Natural killer cell (primary cell): ENCODE data around the gene SLC25A22. TPM values are rescaled to one million over a fixed set of nuclear protein-coding genes. Genes with fewer than 3 reads are reported as not detected.

Experiments
- ATAC-seq, 3 donors: fragments of 150-1000 bp in 2 of 3; fragments of 200-7000 bp in 1 of 3; cut with Tn5 transposase; 1 replicate in 1 of 3; 2 replicates in 2 of 3; pipeline ENCODE4 v1.10.0; 2021; ENCODE audit warnings: mild to moderate bottlenecking in 2 of 3, moderate library complexity in 2 of 3
- DNase-seq, 2 donors: peaks; one replicate each; pipeline versions ENCODE4 v3.0.0 to v3.0.0-alpha.2; 2013 to 2021; ENCODE audit warnings: mixed read lengths in 1 of 2
- H3K27ac ChIP-seq: one replicate; pipeline ENCODE4 v1.5.1; 2013; ENCODE audit warnings: mild to moderate bottlenecking, low read length
- H3K27me3 ChIP-seq: one replicate; pipeline ENCODE4 v1.6.1; 2013; ENCODE audit warnings: low read length; ENCODE audit not compliant: control insufficient read depth, insufficient read depth
- H3K36me3 ChIP-seq: one replicate; pipeline ENCODE4 v1.6.1; 2013; ENCODE audit warnings: low read length; ENCODE audit not compliant: control insufficient read depth, insufficient read depth
- H3K4me1 ChIP-seq: one replicate; pipeline ENCODE4 v1.6.1; 2013; ENCODE audit warnings: low read length; ENCODE audit not compliant: control insufficient read depth, insufficient read depth
- H3K4me3 ChIP-seq: one replicate; pipeline ENCODE4 v1.5.1; 2013; ENCODE audit warnings: low read length
- H3K9me3 ChIP-seq: one replicate; pipeline ENCODE4 v1.6.1; 2013; ENCODE audit warnings: low read length; ENCODE audit not compliant: control insufficient read depth, insufficient read depth
- H3K27ac Mint-ChIP-seq, 2 donors: one replicate each; pipeline ENCODE4 v1.8.0; 2022; ENCODE audit warnings: mild to moderate bottlenecking in 2 of 2, mixed read lengths in 2 of 2, moderate library complexity in 1 of 2
- H3K27me3 Mint-ChIP-seq, 2 donors: one replicate each; pipeline ENCODE4 v1.8.0; 2022; ENCODE audit warnings: low read depth in 2 of 2, mixed read lengths in 2 of 2
- H3K36me3 Mint-ChIP-seq: one replicate; pipeline ENCODE4 v1.8.0; 2022; ENCODE audit warnings: mixed read lengths
- H3K4me1 Mint-ChIP-seq, 2 donors: one replicate each; pipeline ENCODE4 v1.8.0; 2022; ENCODE audit warnings: mixed read lengths in 2 of 2
- H3K4me3 Mint-ChIP-seq: one replicate; pipeline ENCODE4 v1.8.0; 2022; ENCODE audit warnings: mild to moderate bottlenecking, moderate library complexity, mixed read lengths
- H3K9me3 Mint-ChIP-seq, 2 donors: one replicate each; pipeline ENCODE4 v1.8.0; 2022; ENCODE audit warnings: mixed read lengths in 2 of 2
- CTCF ChIP-seq: fragments of 200-600 bp; IDR thresholded peaks from one replicate; pipeline ENCODE4 v1.8.0; 2022; ENCODE audit warnings: antibody characterized with exemption
- WGBS: methylation state at CpG from one replicate; pipeline ENCODE4 v1.1.7; 2013; ENCODE audit warnings: missing lambda C conversion rate; ENCODE audit not compliant: insufficient coverage; 5-methylcytosine and 5-hydroxymethylcytosine counted together
- intact Hi-C: fragments of 100-400 bp; cut with micrococcal nuclease; formaldehyde crosslinking; loops from one replicate; pipeline ENCODE4 v1.14.2; 2022
- total RNA-seq, 4 donors: library from RNA; stranded (reverse); fragments of 120-200 nt in 1 of 4; gene quantifications; one replicate each; pipeline versions ENCODE4 v1.2.3 to v1.2.4, GENCODE V29; 2013 to 2022

SLC25A22 gene
- total RNA-seq, 3 donors from 2014 or later (not counting 1 experiment from before 2014, with no cell fraction given) = 22.8 to 34.6 (median 31.5) TPM

GRCh38 chr11:800473-800872 is 2.4 kb upstream of the SLC25A22 start:
- Histone ChIP-seq H3K4me1 (peaks cover 40% of the 10 kb centered on the region), H3K27me3 (no peaks in the 10 kb centered on the region), H3K9me3 (no peaks in the 10 kb centered on the region), H3K27ac (no peak overlapping the region), H3K4me3 (no peak overlapping the region), H3K36me3 (peaks cover 5% of the 10 kb centered on the region)
- Mint-ChIP-seq H3K36me3 (no peaks in the 10 kb centered on the region), H3K4me1 (peaks cover 0 to 24% of the 10 kb centered on the region in 2 donors), H3K27ac (no peak overlapping the region), H3K4me3 (no peak overlapping the region), H3K27me3 (no peaks in the 10 kb centered on the region), H3K9me3 (no peaks in the 10 kb centered on the region)
- intact Hi-C loops = no loop called here
- DNase-seq (no peak), ATAC-seq (no peak)
- WGBS = 95% methylated on average over 30 of the region's 30 CpGs
- TF ChIP-seq CTCF = no peak

GRCh38 chr11:799641-800316 is 1.7 kb upstream of the SLC25A22 start:
- no peak overlapping the region for H3K4me3 ChIP-seq
- DNase-seq = no peak
- no peak for TF ChIP-seq CTCF
- Mint-ChIP-seq H3K9me3 (no peaks in the 10 kb centered on the region), H3K4me1 (peaks cover 0 to 24% of the 10 kb centered on the region in 2 donors), H3K36me3 (no peaks in the 10 kb centered on the region), H3K27ac (no peak overlapping the region), H3K4me3 (no peak overlapping the region), H3K27me3 (no peaks in the 10 kb centered on the region)
- no peak overlapping the region for H3K27ac ChIP-seq
- no peaks in the 10 kb centered on the region for H3K27me3 ChIP-seq
- no peaks in the 10 kb centered on the region for H3K9me3 ChIP-seq
- 97% methylated on average over 32 of the region's 32 CpGs for WGBS
- H3K4me1 ChIP-seq = peaks cover 45% of the 10 kb centered on the region
- no peak for ATAC-seq
- peaks cover 5% of the 10 kb centered on the region for H3K36me3 ChIP-seq
- intact Hi-C loops = no loop called here

- Mint-ChIP-seq H3K4me1 (peaks cover 0 to 18% of the 10 kb centered on the region in 2 donors), H3K27ac (peak overlapping the region; percentile 93 to 95), H3K4me3 (peak overlapping the region; percentile 95), H3K36me3 (no peaks in the 10 kb centered on the region), H3K9me3 (no peaks in the 10 kb centered on the region), H3K27me3 (no peaks in the 10 kb centered on the region)
- peak; percentile 61 to 71 (median 66) for ATAC-seq
- H3K4me1 ChIP-seq = peaks cover 36% of the 10 kb centered on the region
- peak; percentile 77 to 90 for DNase-seq
- WGBS = under 1% methylated on average over 57 of the region's 57 CpGs
- H3K9me3 ChIP-seq = no peaks in the 10 kb centered on the region
- no peak for TF ChIP-seq CTCF
- peak overlapping the region; percentile 96 for H3K27ac ChIP-seq
- peak overlapping the region; percentile 91 for H3K4me3 ChIP-seq
- intact Hi-C loops = loop anchor here (1.0 kb wide), 1 partner anchor 12 kb away; the partner anchor contains the start of gene RPLP2
- peaks cover 19% of the 10 kb centered on the region for H3K36me3 ChIP-seq
- H3K27me3 ChIP-seq = no peaks in the 10 kb centered on the region
Measured at GRCh38 chr11:797296-798092, 587 bp downstream of the SLC25A22 start.
